ENCODE measurements around the gene LILRA1. TPM values are rescaled to one million over a fixed set of nuclear protein-coding genes. Genes with fewer than 3 reads are reported as not detected.
A peak's percentile ranks its signal among the peaks of the same experiment; 100 is the strongest.

Gene LILRA1
- total and polyA plus RNA-seq, 10 of the 15 experiments (the other 5 are each of a cell fraction or from before 2014, with no cell fraction given), result 0.04 TPM; not detected in 9

GRCh38 chr19:54616821-54617560, 23.6 kb downstream of the LILRA1 start (continued):
- TF ChIP-seq BCLAF1 (IDR thresholded peaks at IDR 0.05), result no peak
- TF ChIP-seq REST (IDR thresholded peaks at IDR 0.05; ENCODE audit: low read depth, low read length), result no peak
- TF ChIP-seq RELA (IDR thresholded peaks at IDR 0.05; ENCODE audit: borderline replicate concordance, partially characterized antibody), result no peak
- TF ChIP-seq SREBF1 (IDR thresholded peaks at IDR 0.05; ENCODE audit: low read length), result no peak
- TF ChIP-seq IRF4 (IDR thresholded peaks at IDR 0.05; ENCODE audit: low read depth, low read length), result peak; percentile 99
- TF ChIP-seq ATF2 (IDR thresholded peaks at IDR 0.05; ENCODE audit: low read length), result peak; percentile 83
- TF ChIP-seq MLLT1 (IDR thresholded peaks at IDR 0.05), result peak; percentile 89
- peak; percentile 91 to 94 for TF ChIP-seq EP300 (IDR thresholded peaks at IDR 0.05; ENCODE audit: borderline replicate concordance in 1 of 2, control insufficient read depth in 1 of 2, low read depth in 2 of 2, low read length in 2 of 2)
- TF ChIP-seq BRCA1 (IDR thresholded peaks at IDR 0.05; ENCODE audit: low read depth, low read length), result no peak
- TF ChIP-seq NRF1 (conservative IDR thresholded peaks at IDR 0.05; ENCODE audit: low read depth, low read length), result no peak
- peak; percentile 91 for TF ChIP-seq NBN (IDR thresholded peaks at IDR 0.05)
- TF ChIP-seq ZNF592 (IDR thresholded peaks at IDR 0.05), result no peak
- TF ChIP-seq ZZZ3 (IDR thresholded peaks at IDR 0.05; ENCODE audit: control insufficient read depth, insufficient read length, low read depth), result no peak

Data from GM12878 (cell line).